ENCODE data around the gene DEF6.

DNA sequence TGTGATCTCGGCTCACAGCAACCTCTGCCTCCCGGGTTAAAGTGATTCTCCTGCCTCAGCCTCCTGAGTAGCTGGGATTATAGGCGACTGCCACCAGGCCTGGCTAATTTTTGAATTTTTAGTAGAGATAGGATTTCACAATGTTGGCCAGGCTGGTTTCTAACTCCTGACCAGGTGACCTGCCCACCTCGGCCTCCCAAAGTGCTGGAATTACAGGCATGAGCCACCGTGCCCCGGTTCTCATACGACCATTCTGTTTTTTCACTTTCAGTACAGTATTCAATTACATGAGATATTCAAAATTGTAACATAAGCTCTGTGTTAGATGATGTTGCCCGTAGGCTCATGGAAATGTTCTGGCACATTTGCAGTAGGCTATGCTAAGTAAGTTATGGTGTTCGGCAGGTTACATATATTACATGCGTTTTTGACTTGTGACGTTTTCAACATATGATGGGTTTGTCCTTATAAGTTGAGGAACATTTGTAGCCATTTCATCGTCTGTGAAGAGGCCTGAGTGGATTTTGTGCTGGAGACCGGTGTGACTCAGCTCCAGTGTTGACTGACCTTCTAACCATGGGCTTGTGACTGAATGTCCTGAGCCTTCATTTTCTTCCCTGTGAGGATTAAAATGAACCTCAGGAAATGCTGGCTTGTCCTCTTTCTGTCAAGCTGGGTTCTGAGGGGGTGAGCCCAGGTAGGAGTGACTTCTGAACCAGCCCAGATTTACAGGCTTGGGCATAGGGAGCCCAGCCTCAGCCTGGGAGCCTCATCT lies 56.9 kb downstream of the DEF6 start:
- TF ChIP-seq CTCF (IDR thresholded peaks at IDR 0.05) = no peak
- no peak for TF ChIP-seq POLR2A (IDR thresholded peaks at IDR 0.05)
- no peak for TF ChIP-seq POLR2AphosphoS5 (IDR thresholded peaks at IDR 0.05)
